Measurements from ENCODE around the gene ORM2.

Gene ORM2

DNA sequence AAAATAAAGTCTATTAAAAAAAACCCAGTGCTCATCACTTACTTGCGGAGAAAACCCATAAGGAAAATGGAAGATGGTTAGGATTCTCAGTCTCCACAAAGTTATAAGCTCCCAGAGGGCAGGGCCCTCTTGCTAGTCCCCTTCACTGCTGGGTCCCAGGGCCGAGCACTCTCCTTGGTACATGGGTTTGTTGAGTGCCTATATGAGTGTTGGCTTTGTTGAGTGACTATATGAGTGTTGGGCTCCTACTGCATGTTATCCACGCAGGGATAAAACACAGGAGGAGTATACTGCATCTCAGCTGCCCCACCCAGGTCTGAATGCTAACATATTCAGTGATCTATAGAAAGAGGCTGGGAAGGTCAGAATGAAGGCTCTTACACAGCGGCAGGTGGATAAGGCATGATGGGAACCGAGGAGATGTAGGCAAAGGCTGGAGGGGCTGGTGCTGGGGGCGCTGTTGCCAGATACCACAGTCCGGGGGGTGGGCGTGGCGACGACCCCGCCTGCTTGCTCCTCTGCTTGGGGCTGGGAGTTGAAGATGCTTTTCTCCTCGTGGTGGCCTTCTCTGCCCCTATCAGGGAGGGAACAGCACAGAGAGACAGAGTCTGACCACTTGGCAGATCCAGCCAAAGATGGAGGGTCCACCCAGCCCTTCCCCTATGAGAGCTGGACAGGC is 11.6 kb downstream of the ORM2 start:
- H3K9me3 ChIP-seq (ENCODE audit: control insufficient read depth, low read length) = no peaks in the 10 kb centered on the region
- WGBS, 2 experiments = 94% methylated on average over 12 of the region's 12 CpGs
- peaks cover 6% of the 10 kb centered on the region for H3K36me3 ChIP-seq (ENCODE audit: control insufficient read depth, insufficient read depth, low read length)

DNA sequence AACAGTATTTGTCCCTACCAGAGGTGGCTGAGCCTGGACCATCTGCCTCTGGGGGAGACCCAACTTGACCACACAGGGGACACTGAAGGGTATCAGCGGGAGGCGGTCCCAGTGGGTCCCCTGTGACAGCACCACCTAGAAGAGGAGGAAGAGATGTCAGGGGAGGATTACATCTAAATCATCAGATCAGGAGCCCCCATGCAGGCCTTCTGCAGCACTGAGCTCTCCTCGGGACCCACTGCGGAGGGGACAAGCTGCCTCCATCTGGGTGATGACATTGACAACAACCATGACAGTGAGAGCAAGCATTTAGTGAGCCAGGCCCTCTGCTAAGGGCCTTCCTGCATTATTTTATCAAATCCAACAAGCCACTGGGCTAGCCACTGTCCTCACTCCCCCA is 12.3 kb downstream of the ORM2 start:
- Histone ChIP-seq H3K4me3 (ENCODE audit: insufficient read depth, low read depth, low read length) (no peak overlapping the region), H3K9me3 (ENCODE audit: control insufficient read depth, low read length) (no peaks in the 10 kb centered on the region), H3K27ac (ENCODE audit: insufficient read depth, low read depth, low read length, poor library complexity, severe bottlenecking) (no peak overlapping the region), H3K4me1 (ENCODE audit: control insufficient read depth, insufficient read depth, low read length) (no peaks in the 10 kb centered on the region), H3K36me3 (ENCODE audit: control insufficient read depth, insufficient read depth, low read length) (peaks cover 6% of the 10 kb centered on the region), H3K27me3 (ENCODE audit: control insufficient read depth, insufficient read depth, low read length, poor library complexity, severe bottlenecking) (no peaks in the 10 kb centered on the region)
- WGBS, 2 experiments = 93 to 94% methylated on average over 4 of the region's 4 CpGs

More for the DNA sequence above, 11.6 kb downstream of the ORM2 start:
- Histone ChIP-seq H3K27ac (ENCODE audit: insufficient read depth, low read depth, low read length, poor library complexity, severe bottlenecking) (no peak overlapping the region), H3K27me3 (ENCODE audit: control insufficient read depth, insufficient read depth, low read length, poor library complexity, severe bottlenecking) (no peaks in the 10 kb centered on the region), H3K4me1 (ENCODE audit: control insufficient read depth, insufficient read depth, low read length) (no peaks in the 10 kb centered on the region), H3K4me3 (ENCODE audit: insufficient read depth, low read depth, low read length) (no peak overlapping the region)

DNA sequence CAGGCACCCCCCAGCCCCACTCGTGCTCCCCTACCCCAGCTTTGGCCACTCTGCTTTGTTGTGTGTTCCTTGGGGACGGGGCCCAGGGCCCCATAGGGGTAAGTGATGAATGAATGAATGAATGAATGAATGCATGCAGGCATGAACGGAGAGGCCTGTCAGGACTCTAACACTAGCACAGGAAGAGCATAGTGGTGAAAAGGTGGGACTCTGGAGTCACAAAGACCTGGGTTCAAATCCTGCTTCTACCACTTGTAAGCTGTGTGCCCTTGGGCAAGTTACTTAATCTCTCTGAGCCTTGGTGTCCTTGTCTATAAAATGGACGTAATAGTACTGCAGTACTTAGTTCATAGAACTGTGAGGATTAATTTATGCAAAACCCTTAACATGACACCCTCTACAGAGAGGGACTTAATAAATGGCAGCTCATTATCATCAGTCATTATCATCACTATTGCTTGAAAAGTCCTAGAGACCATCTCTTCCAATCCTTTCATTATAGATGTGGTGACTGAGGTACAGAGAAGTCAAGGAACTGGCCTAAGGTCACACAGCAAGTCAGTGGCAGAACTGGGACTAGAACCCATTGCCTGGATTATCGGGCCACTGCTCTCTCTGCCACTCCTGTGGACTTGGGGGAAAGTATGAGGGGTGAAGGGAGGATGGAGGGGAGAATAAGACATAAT is 13.2 kb downstream of the ORM2 start:
- Histone ChIP-seq H3K36me3 (ENCODE audit: control insufficient read depth, insufficient read depth, low read length) (peaks cover 10% of the 10 kb centered on the region), H3K27me3 (ENCODE audit: control insufficient read depth, insufficient read depth, low read length, poor library complexity, severe bottlenecking) (no peaks in the 10 kb centered on the region), H3K9me3 (ENCODE audit: control insufficient read depth, low read length) (no peaks in the 10 kb centered on the region), H3K4me1 (ENCODE audit: control insufficient read depth, insufficient read depth, low read length) (no peaks in the 10 kb centered on the region), H3K4me3 (ENCODE audit: insufficient read depth, low read depth, low read length) (no peak overlapping the region), H3K27ac (ENCODE audit: insufficient read depth, low read depth, low read length, poor library complexity, severe bottlenecking) (no peak overlapping the region)
- WGBS, 2 experiments = 89 to 90% methylated on average over 5 of the region's 5 CpGs

DNA sequence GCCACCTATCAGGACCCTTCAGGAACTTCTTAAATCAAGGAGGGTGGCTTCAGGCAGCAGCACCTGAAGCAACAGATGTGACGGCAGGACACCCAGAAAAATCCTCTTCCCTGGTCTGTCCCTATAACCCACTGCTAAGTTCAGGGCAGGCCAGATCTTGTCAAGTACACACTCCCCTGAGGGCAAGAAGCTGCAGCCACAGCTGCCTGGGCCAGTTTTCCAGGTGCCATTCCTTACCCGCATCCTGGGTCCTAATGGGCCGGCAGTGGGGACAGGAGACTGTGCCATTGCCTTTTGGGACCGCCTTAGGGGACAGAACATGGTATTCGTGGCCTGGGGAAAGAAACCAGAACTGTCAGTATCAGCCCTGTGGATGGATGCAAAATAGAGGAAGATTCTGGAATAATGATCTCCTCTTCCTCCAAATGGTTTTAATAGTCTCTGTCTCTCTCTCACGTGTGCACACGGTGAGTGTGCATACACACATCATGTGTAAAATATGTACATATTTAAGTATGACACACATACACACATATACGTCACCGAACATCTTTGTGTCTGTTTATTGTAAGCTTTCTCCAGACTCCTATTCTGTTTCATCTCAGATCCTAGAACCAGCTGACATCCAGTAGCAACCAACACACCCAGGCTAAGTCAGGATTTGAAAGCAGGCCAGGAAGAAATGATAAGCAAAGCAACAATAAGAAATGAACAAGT is 14.0 kb downstream of the ORM2 start:
- Histone ChIP-seq H3K27me3 (ENCODE audit: control insufficient read depth, insufficient read depth, low read length, poor library complexity, severe bottlenecking) (no peaks in the 10 kb centered on the region), H3K4me1 (ENCODE audit: control insufficient read depth, insufficient read depth, low read length) (peaks cover 3% of the 10 kb centered on the region), H3K36me3 (ENCODE audit: control insufficient read depth, insufficient read depth, low read length) (peaks cover 10% of the 10 kb centered on the region), H3K27ac (ENCODE audit: insufficient read depth, low read depth, low read length, poor library complexity, severe bottlenecking) (no peak overlapping the region), H3K9me3 (ENCODE audit: control insufficient read depth, low read length) (no peaks in the 10 kb centered on the region), H3K4me3 (ENCODE audit: insufficient read depth, low read depth, low read length) (no peak overlapping the region)
- WGBS, 2 experiments = 96 to 98% methylated on average over 7 to 9 of the region's 9 CpGs

DNA sequence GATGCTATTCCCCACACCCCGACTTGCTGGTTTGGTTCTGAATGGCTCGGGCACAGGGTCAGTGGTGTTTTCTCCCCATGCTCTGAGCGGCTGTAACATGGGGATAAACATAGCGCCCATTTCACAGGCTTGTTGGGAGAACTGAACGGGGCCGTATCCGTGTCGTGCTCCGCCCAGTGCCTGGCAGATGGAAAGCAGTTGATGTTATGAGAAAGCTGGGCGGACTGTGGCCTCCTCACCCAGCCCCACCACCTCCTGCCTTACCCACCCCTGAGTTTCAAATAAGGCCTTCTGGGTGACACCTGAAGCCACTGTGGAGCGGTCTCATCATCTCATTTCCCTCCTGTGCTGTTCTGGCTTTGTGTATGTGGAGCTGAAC is 14.5 kb downstream of the ORM2 start:
- peaks cover 10% of the 10 kb centered on the region for H3K36me3 ChIP-seq (ENCODE audit: control insufficient read depth, insufficient read depth, low read length)
- 92 to 95% methylated on average over 11 of the region's 11 CpGs for WGBS, 2 experiments
- no peaks in the 10 kb centered on the region for H3K27me3 ChIP-seq (ENCODE audit: control insufficient read depth, insufficient read depth, low read length, poor library complexity, severe bottlenecking)
- H3K4me3 ChIP-seq (ENCODE audit: insufficient read depth, low read depth, low read length) = no peak overlapping the region
- H3K4me1 ChIP-seq (ENCODE audit: control insufficient read depth, insufficient read depth, low read length) = peaks cover 9% of the 10 kb centered on the region
- H3K27ac ChIP-seq (ENCODE audit: insufficient read depth, low read depth, low read length, poor library complexity, severe bottlenecking) = no peak overlapping the region
- H3K9me3 ChIP-seq (ENCODE audit: control insufficient read depth, low read length) = no peaks in the 10 kb centered on the region

DNA sequence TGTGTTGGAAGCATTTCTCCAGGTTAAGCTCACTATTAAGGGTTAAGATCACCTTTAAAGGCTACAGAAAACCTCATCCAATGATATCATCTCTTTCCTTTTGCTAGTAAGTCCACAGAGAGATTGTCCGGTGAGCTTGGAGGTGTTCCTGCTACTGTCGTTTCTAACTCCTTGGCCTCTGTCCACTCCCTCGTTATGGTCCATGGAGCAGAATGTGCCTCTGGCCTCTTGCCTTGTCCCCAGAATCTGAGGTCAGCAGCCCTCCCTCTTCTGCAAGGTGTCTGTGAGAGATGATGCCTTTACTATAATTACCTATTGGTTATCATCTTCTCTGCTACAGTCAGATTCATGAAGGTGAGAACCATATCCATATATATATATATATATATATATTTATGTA is 15.0 kb downstream of the ORM2 start:
- H3K4me1 ChIP-seq (ENCODE audit: control insufficient read depth, insufficient read depth, low read length) = peaks cover 13% of the 10 kb centered on the region
- no peak overlapping the region for H3K4me3 ChIP-seq (ENCODE audit: insufficient read depth, low read depth, low read length)
- H3K27ac ChIP-seq (ENCODE audit: insufficient read depth, low read depth, low read length, poor library complexity, severe bottlenecking) = no peak overlapping the region
- 96 to 97% methylated on average over 3 of the region's 3 CpGs for WGBS, 2 experiments
- peaks cover 10% of the 10 kb centered on the region for H3K36me3 ChIP-seq (ENCODE audit: control insufficient read depth, insufficient read depth, low read length)
- H3K9me3 ChIP-seq (ENCODE audit: control insufficient read depth, low read length) = no peaks in the 10 kb centered on the region
- no peaks in the 10 kb centered on the region for H3K27me3 ChIP-seq (ENCODE audit: control insufficient read depth, insufficient read depth, low read length, poor library complexity, severe bottlenecking)

DNA sequence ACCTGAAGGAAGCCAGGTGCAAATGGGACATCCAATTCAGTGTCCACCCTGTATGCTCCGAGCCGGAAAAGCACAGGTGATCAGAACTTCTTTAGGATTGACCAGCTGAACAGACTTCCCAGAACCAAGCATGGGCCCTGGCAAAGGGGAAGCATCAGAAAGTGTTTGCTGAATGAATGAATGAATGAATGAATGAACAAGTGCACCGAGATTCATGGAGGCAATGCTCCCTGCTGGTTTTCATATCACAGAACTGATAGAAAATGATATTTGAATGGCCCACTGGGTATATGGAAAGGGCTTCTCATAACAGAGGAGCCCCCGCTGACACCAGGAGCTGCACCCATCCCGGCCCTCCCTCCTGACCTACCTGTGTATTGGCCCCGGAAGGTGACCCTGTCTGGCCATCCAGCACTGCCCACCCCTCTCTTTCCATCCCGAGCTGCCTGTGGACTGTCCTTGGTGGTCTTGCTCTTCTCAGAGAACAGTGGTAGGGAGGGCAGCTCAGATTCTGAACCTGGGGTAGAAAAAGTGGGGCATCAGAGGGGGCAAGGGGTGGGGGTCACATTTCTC is 15.9 kb downstream of the ORM2 start:
- H3K9me3 ChIP-seq (ENCODE audit: control insufficient read depth, low read length) = no peaks in the 10 kb centered on the region
- H3K27me3 ChIP-seq (ENCODE audit: control insufficient read depth, insufficient read depth, low read length, poor library complexity, severe bottlenecking) = no peaks in the 10 kb centered on the region
- peaks cover 10% of the 10 kb centered on the region for H3K36me3 ChIP-seq (ENCODE audit: control insufficient read depth, insufficient read depth, low read length)
- H3K27ac ChIP-seq (ENCODE audit: insufficient read depth, low read depth, low read length, poor library complexity, severe bottlenecking) = no peak overlapping the region
- H3K4me3 ChIP-seq (ENCODE audit: insufficient read depth, low read depth, low read length) = no peak overlapping the region
- 91 to 95% methylated on average over 7 of the region's 7 CpGs for WGBS, 2 experiments
- peaks cover 13% of the 10 kb centered on the region for H3K4me1 ChIP-seq (ENCODE audit: control insufficient read depth, insufficient read depth, low read length)

DNA sequence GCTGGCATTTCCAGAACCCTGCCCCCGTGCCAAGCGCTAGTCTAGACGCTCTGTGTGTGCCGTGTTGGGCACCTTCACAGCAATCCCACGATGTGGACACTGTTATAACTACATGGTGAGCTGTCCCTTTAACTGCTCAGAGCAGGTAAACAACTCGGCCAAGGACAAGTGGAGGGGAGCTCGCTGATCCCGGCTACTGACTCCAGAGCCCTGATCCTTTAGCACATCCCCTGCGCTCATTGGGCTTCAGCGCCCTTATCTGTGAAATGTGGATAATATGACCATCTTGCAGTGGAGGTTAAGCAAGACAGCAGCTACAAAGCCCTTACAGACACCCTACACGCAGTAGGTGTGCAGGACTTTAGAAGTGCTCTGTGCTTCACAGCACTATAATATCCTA is 16.5 kb downstream of the ORM2 start:
- Histone ChIP-seq H3K36me3 (ENCODE audit: control insufficient read depth, insufficient read depth, low read length) (peaks cover 10% of the 10 kb centered on the region), H3K9me3 (ENCODE audit: control insufficient read depth, low read length) (no peaks in the 10 kb centered on the region), H3K27me3 (ENCODE audit: control insufficient read depth, insufficient read depth, low read length, poor library complexity, severe bottlenecking) (no peaks in the 10 kb centered on the region), H3K4me1 (ENCODE audit: control insufficient read depth, insufficient read depth, low read length) (peaks cover 13% of the 10 kb centered on the region), H3K4me3 (ENCODE audit: insufficient read depth, low read depth, low read length) (no peak overlapping the region), H3K27ac (ENCODE audit: insufficient read depth, low read depth, low read length, poor library complexity, severe bottlenecking) (no peak overlapping the region)
- WGBS, 2 experiments = 95 to 97% methylated on average over 11 of the region's 11 CpGs

DNA sequence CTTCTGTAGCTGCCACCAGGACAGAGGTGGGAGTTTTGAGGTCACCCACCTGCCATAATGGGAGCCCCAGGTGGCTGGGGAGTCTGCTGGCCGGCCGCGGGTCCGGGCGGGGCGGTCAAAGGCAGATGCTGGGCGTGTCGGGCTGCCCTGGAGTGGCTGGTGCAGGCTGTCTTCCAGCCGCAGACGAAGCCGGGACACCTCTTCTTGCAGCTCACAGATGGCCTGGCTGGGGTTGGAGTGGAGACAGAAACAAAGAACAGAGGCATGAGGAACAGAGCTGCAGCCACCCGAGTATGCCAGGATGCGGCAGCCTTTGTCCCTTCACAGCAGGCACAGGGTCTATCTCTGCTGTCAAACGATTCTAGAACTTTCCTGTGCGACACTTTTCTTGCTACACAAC is 18.0 kb downstream of the ORM2 start:
- Histone ChIP-seq H3K4me3 (ENCODE audit: insufficient read depth, low read depth, low read length) (no peak overlapping the region), H3K9me3 (ENCODE audit: control insufficient read depth, low read length) (no peaks in the 10 kb centered on the region), H3K4me1 (ENCODE audit: control insufficient read depth, insufficient read depth, low read length) (peaks cover 13% of the 10 kb centered on the region), H3K27ac (ENCODE audit: insufficient read depth, low read depth, low read length, poor library complexity, severe bottlenecking) (no peak overlapping the region), H3K27me3 (ENCODE audit: control insufficient read depth, insufficient read depth, low read length, poor library complexity, severe bottlenecking) (no peaks in the 10 kb centered on the region), H3K36me3 (ENCODE audit: control insufficient read depth, insufficient read depth, low read length) (peaks cover 10% of the 10 kb centered on the region)
- 85 to 87% methylated on average over 15 of the region's 15 CpGs for WGBS, 2 experiments

DNA sequence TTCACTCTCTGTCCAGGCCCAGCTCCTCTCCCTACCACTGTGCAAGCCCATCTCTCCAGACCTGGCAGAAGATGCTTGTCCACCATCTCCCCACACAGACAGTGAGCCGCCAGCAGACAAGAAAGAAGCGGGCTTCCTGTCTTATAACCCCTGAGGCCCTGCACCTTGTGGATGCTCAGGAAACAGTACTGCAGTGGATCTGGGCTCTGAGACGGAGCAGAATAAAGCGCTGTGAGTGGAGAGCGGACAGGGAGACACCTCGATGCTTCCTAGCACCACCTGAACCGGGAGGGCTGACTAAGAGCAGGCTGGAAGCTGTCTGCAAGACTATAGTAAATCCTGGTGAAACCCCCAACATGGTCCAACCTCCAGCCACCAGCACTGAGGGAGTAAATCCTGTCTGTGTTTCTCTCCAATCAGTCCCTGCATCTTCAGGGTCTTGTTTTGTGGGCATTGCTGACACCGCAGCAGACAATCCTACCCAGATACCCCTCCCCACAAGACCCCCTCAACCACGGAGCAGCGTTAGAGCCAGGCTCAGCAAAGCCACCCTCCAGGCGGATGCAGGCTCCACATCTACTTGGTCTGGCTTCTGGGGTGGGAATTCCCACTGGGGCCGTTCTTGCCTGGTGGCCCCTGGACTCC is 18.7 kb downstream of the ORM2 start:
- Histone ChIP-seq H3K36me3 (ENCODE audit: control insufficient read depth, insufficient read depth, low read length) (peaks cover 10% of the 10 kb centered on the region), H3K27me3 (ENCODE audit: control insufficient read depth, insufficient read depth, low read length, poor library complexity, severe bottlenecking) (no peaks in the 10 kb centered on the region), H3K4me1 (ENCODE audit: control insufficient read depth, insufficient read depth, low read length) (peaks cover 13% of the 10 kb centered on the region), H3K4me3 (ENCODE audit: insufficient read depth, low read depth, low read length) (no peak overlapping the region), H3K27ac (ENCODE audit: insufficient read depth, low read depth, low read length, poor library complexity, severe bottlenecking) (no peak overlapping the region), H3K9me3 (ENCODE audit: control insufficient read depth, low read length) (no peaks in the 10 kb centered on the region)
- 85% methylated on average over 12 of the region's 12 CpGs for WGBS, 2 experiments

All from ectodermal cell (in vitro differentiated cells).